Hepatocyte (in vitro differentiated cells): ENCODE data around the gene NRL. TPM values are rescaled to one million over a fixed set of nuclear protein-coding genes. Genes with fewer than 3 reads are reported as not detected.

Experiments
- DNase-seq: peaks from one replicate; pipeline ENCODE4 v3.0.0-alpha.2; 2016; ENCODE audit warnings: low spot score
- H2AFZ ChIP-seq: fragments of 200-600 bp; sonication (generic); 2 replicates; pipeline ENCODE4 v1.6.0; 2016; ENCODE audit warnings: antibody characterized with exemption, mild to moderate bottlenecking
- H3K27ac ChIP-seq: fragments of 200-600 bp; sonication (generic); 2 replicates; pipeline ENCODE4 v1.5.1; 2016; ENCODE audit warnings: mild to moderate bottlenecking
- H3K27me3 ChIP-seq: fragments of 200-600 bp; sonication (generic); 2 replicates; pipeline ENCODE4 v1.6.1; 2016
- H3K36me3 ChIP-seq: fragments of 200-600 bp; sonication (generic); replicated peaks from 2 replicates; pipeline ENCODE4 v1.5.1; 2016; ENCODE audit warnings: low read depth; ENCODE audit not compliant: insufficient read depth
- H3K4me1 ChIP-seq: fragments of 200-600 bp; sonication (generic); 2 replicates; pipeline ENCODE4 v1.5.1; 2016; ENCODE audit warnings: mild to moderate bottlenecking, moderate library complexity; ENCODE audit not compliant: insufficient read depth
- H3K4me2 ChIP-seq: fragments of 200-600 bp; sonication (generic); 2 replicates; pipeline ENCODE4 v1.6.0; 2016
- H3K4me3 ChIP-seq: fragments of 200-600 bp; sonication (generic); 2 replicates; pipeline ENCODE4 v1.5.1; 2016; ENCODE audit warnings: mild to moderate bottlenecking
- H3K79me2 ChIP-seq: fragments of 200-600 bp; sonication (generic); 2 replicates; pipeline ENCODE4 v1.6.0; 2017; ENCODE audit warnings: mild to moderate bottlenecking
- H3K9me2 ChIP-seq: fragments of 200-600 bp; sonication (generic); replicated peaks from 2 replicates; pipeline ENCODE4 v1.6.0; 2017; ENCODE audit warnings: mild to moderate bottlenecking; ENCODE audit not compliant: insufficient read depth
- H3K9me3 ChIP-seq: fragments of 200-600 bp; sonication (generic); 2 replicates; pipeline ENCODE4 v1.5.1; 2016; ENCODE audit warnings: low read depth, mild to moderate bottlenecking
- H4K20me1 ChIP-seq: fragments of 200-600 bp; sonication (generic); 2 replicates; pipeline ENCODE4 v1.6.0; 2016; ENCODE audit warnings: mild to moderate bottlenecking; ENCODE audit not compliant: insufficient read depth, poor library complexity, severe bottlenecking
- EZH2 ChIP-seq: fragments of 200-600 bp; sonication (generic); IDR thresholded peaks from 2 replicates; pipeline ENCODE4 v1.6.1; 2016; ENCODE audit warnings: antibody characterized with exemption, mild to moderate bottlenecking, borderline replicate concordance
- EZH2phosphoT487 ChIP-seq: fragments of 200-600 bp; sonication (generic); IDR thresholded peaks from one replicate; pipeline ENCODE4 v1.6.1; 2018; ENCODE audit warnings: antibody characterized with exemption, mild to moderate bottlenecking, low read depth, moderate library complexity; ENCODE audit not compliant: unreplicated experiment, severe bottlenecking
- WGBS: methylation state at CpG from one replicate; pipeline ENCODE4 v1.1.6; 2016; ENCODE audit warnings: low lambda C conversion rate; ENCODE audit errors: missing lambda C conversion rate; 5-methylcytosine and 5-hydroxymethylcytosine counted together
- polyA plus RNA-seq: library from polyadenylated mRNA; unstranded; fragments of >200 nt; fragmentation: Nextera tagmentation; extraction: Ambion mirVana; gene quantifications from 2 replicates; pipeline ENCODE4 v1.2.1, GENCODE V29; 2016
- total RNA-seq: library from RNA; depleted of rRNA; stranded (reverse); fragments of >200 nt; gene quantifications from 2 replicates; pipeline ENCODE4 v1.2.3, GENCODE V29; 2014
- TF ChIP-seq, protein P1 (sequence below): fragments of 200-600 bp; sonication (generic); IDR thresholded peaks from 2 replicates; pipeline ENCODE4 v1.5.1; 2016; ENCODE audit warnings: antibody characterized with exemption, mild to moderate bottlenecking; ENCODE audit not compliant: poor library complexity

The NRL gene
- total and polyA plus RNA-seq, 2 experiments from 2014 or later: 1.2 to 2.4 TPM

DNA sequence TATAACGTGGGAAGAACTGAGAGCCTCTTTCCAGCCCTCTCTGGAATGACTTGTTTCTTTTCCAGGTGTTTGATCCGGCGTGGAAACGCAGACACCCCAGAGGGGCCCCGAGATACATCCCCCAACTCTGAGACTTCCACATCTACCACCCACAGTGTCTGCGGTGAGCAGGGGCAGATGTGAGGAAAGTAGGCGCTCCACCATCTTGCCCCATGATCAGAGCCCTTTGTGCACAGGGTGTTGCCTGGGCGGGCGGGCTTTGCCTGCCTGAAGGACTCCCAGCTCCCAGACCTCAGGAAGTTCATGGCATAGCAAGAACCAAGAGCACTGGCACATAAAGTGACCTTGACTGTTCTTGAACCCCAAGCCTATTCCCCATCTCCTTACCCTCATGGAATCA is 60.1 kb downstream of the NRL start:
- 90% methylated on average over 9 of the region's 9 CpGs for WGBS
- H3K27me3 ChIP-seq: peaks cover 7% of the 10 kb centered on the region
- no peaks in the 10 kb centered on the region for H3K9me3 ChIP-seq
- H3K36me3 ChIP-seq: no peaks in the 10 kb centered on the region
- no peak overlapping the region for H2AFZ ChIP-seq
- H3K27ac ChIP-seq: no peak overlapping the region
- H3K4me1 ChIP-seq: peaks cover 11% of the 10 kb centered on the region
- H3K79me2 ChIP-seq: no peaks in the 10 kb centered on the region
- DNase-seq: no peak
- H3K4me2 ChIP-seq: no peak overlapping the region
- no peaks in the 10 kb centered on the region for H3K9me2 ChIP-seq
- no peak overlapping the region for H3K4me3 ChIP-seq
- no peaks in the 10 kb centered on the region for H4K20me1 ChIP-seq
- no peak for TF ChIP-seq EZH2
- TF ChIP-seq, protein P1, sequence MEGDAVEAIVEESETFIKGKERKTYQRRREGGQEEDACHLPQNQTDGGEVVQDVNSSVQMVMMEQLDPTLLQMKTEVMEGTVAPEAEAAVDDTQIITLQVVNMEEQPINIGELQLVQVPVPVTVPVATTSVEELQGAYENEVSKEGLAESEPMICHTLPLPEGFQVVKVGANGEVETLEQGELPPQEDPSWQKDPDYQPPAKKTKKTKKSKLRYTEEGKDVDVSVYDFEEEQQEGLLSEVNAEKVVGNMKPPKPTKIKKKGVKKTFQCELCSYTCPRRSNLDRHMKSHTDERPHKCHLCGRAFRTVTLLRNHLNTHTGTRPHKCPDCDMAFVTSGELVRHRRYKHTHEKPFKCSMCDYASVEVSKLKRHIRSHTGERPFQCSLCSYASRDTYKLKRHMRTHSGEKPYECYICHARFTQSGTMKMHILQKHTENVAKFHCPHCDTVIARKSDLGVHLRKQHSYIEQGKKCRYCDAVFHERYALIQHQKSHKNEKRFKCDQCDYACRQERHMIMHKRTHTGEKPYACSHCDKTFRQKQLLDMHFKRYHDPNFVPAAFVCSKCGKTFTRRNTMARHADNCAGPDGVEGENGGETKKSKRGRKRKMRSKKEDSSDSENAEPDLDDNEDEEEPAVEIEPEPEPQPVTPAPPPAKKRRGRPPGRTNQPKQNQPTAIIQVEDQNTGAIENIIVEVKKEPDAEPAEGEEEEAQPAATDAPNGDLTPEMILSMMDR: no peak
- TF ChIP-seq EZH2phosphoT487: no peak

DNA sequence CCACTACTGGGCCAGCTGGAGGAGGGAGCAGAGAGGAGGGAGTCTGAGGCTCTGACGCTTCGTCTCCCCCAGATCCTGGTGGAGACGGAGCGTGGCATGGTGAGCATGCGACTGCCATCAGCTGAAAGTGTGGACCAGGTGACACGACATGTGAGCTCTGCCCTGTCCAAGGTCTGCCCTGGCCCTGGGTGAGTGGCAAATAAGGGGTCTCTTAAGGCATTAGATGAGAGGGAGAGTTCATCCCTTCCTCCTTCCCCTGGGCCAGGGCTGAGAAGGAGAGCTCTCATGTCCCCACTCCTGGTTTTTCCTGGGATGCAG is 60.5 kb downstream of the NRL start:
- H3K79me2 ChIP-seq: no peaks in the 10 kb centered on the region
- H3K4me2 ChIP-seq: no peak overlapping the region
- no peaks in the 10 kb centered on the region for H3K9me2 ChIP-seq
- H3K27me3 ChIP-seq: peaks cover 7% of the 10 kb centered on the region
- DNase-seq: no peak
- no peaks in the 10 kb centered on the region for H3K36me3 ChIP-seq
- H4K20me1 ChIP-seq: no peaks in the 10 kb centered on the region
- no peak overlapping the region for H2AFZ ChIP-seq
- 81% methylated on average over 6 of the region's 6 CpGs for whole genome bisulfite sequencing
- H3K27ac ChIP-seq: no peak overlapping the region
- H3K4me3 ChIP-seq: no peak overlapping the region
- H3K4me1 ChIP-seq: peaks cover 11% of the 10 kb centered on the region
- H3K9me3 ChIP-seq: no peaks in the 10 kb centered on the region
- TF ChIP-seq EZH2phosphoT487 (no peak), EZH2 (no peak)

DNA sequence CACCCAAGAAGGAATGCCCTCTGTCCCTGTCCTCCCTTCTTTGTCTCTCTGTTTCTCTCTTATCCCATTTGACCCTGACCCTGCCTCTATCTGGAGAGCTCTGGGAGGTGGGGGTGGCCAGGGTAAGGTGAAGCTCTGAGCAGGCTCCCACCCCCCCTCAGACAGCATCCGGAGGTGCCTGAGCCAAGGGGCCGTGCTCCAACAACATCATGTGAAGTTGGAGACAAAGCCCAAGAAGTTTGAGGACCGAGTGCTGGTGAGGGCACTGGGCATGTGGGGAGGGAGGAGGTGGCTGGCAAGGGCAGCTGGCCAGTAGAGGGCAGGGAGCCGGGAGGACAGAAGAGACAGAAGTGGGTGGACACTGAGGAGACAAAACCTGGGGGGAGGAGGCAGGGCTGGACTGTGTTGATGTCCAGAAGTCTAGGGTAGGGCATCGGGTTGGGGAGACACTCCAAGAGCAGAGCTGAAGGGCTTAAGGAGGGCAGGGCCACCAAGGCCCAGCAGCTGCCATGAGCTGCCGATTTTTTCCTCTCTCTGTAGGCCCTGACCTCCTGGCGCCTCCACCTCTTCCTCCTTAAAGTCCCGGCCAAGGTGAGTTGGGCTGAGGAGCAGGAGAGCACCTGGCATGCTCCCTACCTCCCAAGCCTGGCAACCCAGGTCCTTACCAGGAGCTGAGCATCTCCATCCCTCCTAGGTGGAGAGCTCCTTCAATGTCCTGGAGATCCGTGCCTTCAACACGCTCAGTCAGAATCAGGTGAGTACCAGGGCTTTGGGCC is 61.0 kb downstream of the NRL start:
- peaks cover 7% of the 10 kb centered on the region for H3K27me3 ChIP-seq

More for the DNA sequence above, 61.0 kb downstream of the NRL start:
- H3K9me2 ChIP-seq: no peaks in the 10 kb centered on the region
- H3K4me2 ChIP-seq: no peak overlapping the region
- peaks cover 11% of the 10 kb centered on the region for H3K4me1 ChIP-seq
- no peaks in the 10 kb centered on the region for H3K9me3 ChIP-seq
- no peaks in the 10 kb centered on the region for H4K20me1 ChIP-seq
- no peak for DNase-seq
- H3K36me3 ChIP-seq: no peaks in the 10 kb centered on the region
- H3K79me2 ChIP-seq: no peaks in the 10 kb centered on the region
- TF ChIP-seq EZH2: no peak
- TF ChIP-seq EZH2phosphoT487: no peak
- TF ChIP-seq, protein P1: no peak
- no peak overlapping the region for H3K27ac ChIP-seq
- WGBS: 81% methylated on average over 10 of the region's 10 CpGs
- no peak overlapping the region for H2AFZ ChIP-seq
- H3K4me3 ChIP-seq: no peak overlapping the region
